Peyer's patch (tissue), 4 donors: ENCODE data around the gene OXNAD1. TPM values are rescaled to one million over a fixed set of nuclear protein-coding genes. Genes with fewer than 3 reads are reported as not detected.

Source experiments
- DNase-seq, 3 donors: peaks; one replicate each; pipeline ENCODE4 v3.0.0-alpha.2; 2017 to 2019
- H3K27ac ChIP-seq, 4 donors: fragments of 200-600 bp; sonication (generic); one replicate each; pipeline ENCODE4 v1.5.1; 2016 to 2019
- H3K27me3 ChIP-seq, 2 donors: fragments of 200-600 bp; sonication (generic); one replicate each; pipeline ENCODE4 v1.5.1; 2019
- H3K36me3 ChIP-seq, 3 donors: fragments of 200-600 bp; sonication (generic); one replicate each; pipeline ENCODE4 v1.5.1; 2016 to 2019
- H3K4me1 ChIP-seq, 4 donors: fragments of 200-600 bp; sonication (generic); one replicate each; pipeline ENCODE4 v1.5.1; 2016 to 2019
- H3K4me3 ChIP-seq, 4 donors: fragments of 200-600 bp; sonication (generic); 1 replicate in 3 of 4; 2 replicates in 1 of 4; pipeline ENCODE4 v1.5.1; 2016 to 2019; ENCODE audit warnings: mild to moderate bottlenecking in 1 of 4
- H3K9me3 ChIP-seq, 4 donors: fragments of 200-600 bp; sonication (generic); one replicate each; pipeline ENCODE4 v1.5.1; 2016 to 2019; ENCODE audit warnings: mild to moderate bottlenecking in 1 of 4
- POLR2A ChIP-seq, 2 donors: fragments of 450-650 bp; IDR thresholded peaks; one replicate each; pipeline ENCODE4 v1.5.1; 2017; ENCODE audit warnings: antibody characterized with exemption in 2 of 2, mild to moderate bottlenecking in 2 of 2, moderate library complexity in 2 of 2
- total RNA-seq, 4 donors: library from RNA; depleted of rRNA; stranded (reverse); fragments of >200 nt; gene quantifications; one replicate each; pipeline ENCODE4 v1.1.0, GENCODE V29; 2016
- TF ChIP-seq, protein P1 (sequence below), 6 experiments: fragments of 450-650 bp in 4 of 6; fragments of 200-600 bp in 2 of 6; sonication (generic) in 1 of 6; IDR thresholded peaks; one replicate each; pipeline ENCODE4 v1.5.1; 2017 to 2019; ENCODE audit warnings: antibody characterized with exemption in 6 of 6, mild to moderate bottlenecking in 3 of 6, moderate library complexity in 1 of 6

Gene OXNAD1
- total RNA-seq, 4 donors from 2014 or later, result 44.5 to 45.8 (median 45.2) TPM

DNA sequence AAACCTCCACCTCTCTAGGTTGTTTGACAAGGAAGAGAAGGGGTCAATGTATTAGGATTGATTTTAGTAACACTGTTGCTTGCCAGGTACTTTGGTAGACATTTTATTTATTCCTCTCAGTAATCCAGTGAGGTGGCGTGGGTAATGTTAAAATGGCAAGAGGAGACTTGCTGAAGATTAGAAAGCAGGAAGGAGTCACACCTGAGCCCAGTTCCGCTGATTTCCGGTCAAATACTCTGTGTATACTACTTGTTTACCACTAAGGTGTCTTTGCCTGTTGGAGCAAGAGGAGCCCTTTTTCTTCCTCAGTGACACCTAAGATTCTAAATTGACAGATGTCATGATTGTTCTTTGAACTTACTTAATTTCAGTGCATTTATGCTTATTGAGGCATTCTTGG is 1.7 kb downstream of the OXNAD1 start:
- H3K9me3 ChIP-seq, result no peaks in the 10 kb centered on the region
- no peak for DNase-seq
- H3K36me3 ChIP-seq, result peaks cover 0 to 25% (median 0%) of the 10 kb centered on the region in 3 donors
- peak overlapping the region in 2 of 4 donors; percentile 63 to 92 for H3K4me3 ChIP-seq
- H3K27me3 ChIP-seq, result no peaks in the 10 kb centered on the region
- no peak for TF ChIP-seq POLR2A (IDR thresholded peaks at IDR 0.05)
- TF ChIP-seq, protein P1, sequence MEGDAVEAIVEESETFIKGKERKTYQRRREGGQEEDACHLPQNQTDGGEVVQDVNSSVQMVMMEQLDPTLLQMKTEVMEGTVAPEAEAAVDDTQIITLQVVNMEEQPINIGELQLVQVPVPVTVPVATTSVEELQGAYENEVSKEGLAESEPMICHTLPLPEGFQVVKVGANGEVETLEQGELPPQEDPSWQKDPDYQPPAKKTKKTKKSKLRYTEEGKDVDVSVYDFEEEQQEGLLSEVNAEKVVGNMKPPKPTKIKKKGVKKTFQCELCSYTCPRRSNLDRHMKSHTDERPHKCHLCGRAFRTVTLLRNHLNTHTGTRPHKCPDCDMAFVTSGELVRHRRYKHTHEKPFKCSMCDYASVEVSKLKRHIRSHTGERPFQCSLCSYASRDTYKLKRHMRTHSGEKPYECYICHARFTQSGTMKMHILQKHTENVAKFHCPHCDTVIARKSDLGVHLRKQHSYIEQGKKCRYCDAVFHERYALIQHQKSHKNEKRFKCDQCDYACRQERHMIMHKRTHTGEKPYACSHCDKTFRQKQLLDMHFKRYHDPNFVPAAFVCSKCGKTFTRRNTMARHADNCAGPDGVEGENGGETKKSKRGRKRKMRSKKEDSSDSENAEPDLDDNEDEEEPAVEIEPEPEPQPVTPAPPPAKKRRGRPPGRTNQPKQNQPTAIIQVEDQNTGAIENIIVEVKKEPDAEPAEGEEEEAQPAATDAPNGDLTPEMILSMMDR (IDR thresholded peaks at IDR 0.05), result no peak
- H3K27ac ChIP-seq, result peak overlapping the region in 3 of 4 donors; percentile 9 to 54 (median 35)
- peaks cover 0 to 35% (median 0%) of the 10 kb centered on the region in 4 donors for H3K4me1 ChIP-seq

DNA sequence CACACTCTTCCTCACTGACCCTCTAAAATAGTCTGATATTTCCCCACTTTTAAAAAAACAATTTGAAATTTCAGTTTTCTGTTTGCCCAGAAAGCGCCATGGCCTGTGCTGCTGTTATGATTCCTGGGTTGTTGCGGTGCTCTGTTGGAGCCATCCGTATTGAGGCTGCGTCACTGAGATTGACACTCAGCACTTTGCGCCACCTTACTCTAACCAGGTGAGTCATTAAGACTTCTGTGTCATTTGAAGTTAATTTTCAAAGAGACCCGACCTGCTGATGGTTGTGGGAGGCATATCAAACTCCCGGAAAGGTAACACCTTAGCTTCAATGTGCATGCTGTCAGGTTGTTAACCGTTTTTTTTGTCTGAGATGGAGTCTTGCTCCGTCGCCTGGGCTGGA is 5.8 kb downstream of the OXNAD1 start:
- Histone ChIP-seq H3K9me3 (no peaks in the 10 kb centered on the region), H3K36me3 (peaks cover 0 to 48% (median 0%) of the 10 kb centered on the region in 3 donors), H3K27ac (no peak overlapping the region), H3K27me3 (no peaks in the 10 kb centered on the region), H3K4me3 (no peak overlapping the region), H3K4me1 (peaks cover 0 to 13% (median 0%) of the 10 kb centered on the region in 4 donors)
- TF ChIP-seq, protein P1 (IDR thresholded peaks at IDR 0.05), result no peak
- TF ChIP-seq POLR2A (IDR thresholded peaks at IDR 0.05), result no peak
- DNase-seq, result no peak

DNA sequence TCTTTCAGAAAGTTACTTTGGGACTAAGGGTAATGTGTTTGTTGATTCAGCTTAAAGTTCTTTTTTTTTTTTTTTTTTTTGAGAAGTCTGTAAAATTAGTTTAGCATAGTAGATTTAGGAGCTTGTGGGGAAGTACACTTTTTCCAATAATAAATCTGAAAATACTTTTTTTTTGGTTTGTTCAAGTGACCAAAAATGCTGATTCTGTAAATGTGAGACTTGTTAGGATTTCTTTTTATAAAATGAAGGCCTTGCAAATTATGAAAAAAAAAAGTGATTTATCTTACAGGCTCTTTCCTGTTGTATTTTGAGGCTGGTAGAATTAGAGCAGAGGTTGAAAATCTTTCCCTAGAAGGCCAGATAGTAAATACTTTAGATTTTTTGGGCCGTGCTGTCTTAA is 7.6 kb downstream of the OXNAD1 start:
- Histone ChIP-seq H3K27ac (no peak overlapping the region), H3K9me3 (no peaks in the 10 kb centered on the region), H3K4me3 (no peak overlapping the region), H3K4me1 (no peaks in the 10 kb centered on the region), H3K27me3 (no peaks in the 10 kb centered on the region), H3K36me3 (peaks cover 0 to 48% (median 0%) of the 10 kb centered on the region in 3 donors)
- TF ChIP-seq, protein P1 (IDR thresholded peaks at IDR 0.05), result no peak
- no peak for TF ChIP-seq POLR2A (IDR thresholded peaks at IDR 0.05)
- DNase-seq, result no peak

DNA sequence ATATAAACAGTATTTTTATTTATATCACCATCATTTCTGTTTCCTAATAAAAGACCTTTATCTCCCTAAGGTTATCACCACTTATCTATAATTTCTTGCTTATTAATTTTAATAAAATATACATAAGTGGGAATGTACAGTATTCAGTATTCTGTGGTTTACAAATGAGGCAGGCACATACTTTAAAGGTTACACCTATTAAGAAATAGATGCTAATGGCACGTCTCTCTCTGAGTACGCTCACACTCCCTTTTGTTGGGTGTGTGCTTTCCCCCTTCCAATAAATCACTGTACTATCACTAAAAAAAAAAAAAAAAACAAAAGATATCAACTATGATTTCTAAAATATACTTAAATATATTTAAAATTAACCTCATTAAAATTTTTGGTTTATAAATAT is 8.9 kb downstream of the OXNAD1 start:
- DNase-seq, result no peak
- no peaks in the 10 kb centered on the region for H3K9me3 ChIP-seq
- H3K36me3 ChIP-seq, result peaks cover 0 to 52% (median 0%) of the 10 kb centered on the region in 3 donors
- H3K27ac ChIP-seq, result no peak overlapping the region
- no peak overlapping the region for H3K4me3 ChIP-seq
- no peaks in the 10 kb centered on the region for H3K27me3 ChIP-seq
- TF ChIP-seq POLR2A (IDR thresholded peaks at IDR 0.05), result no peak
- TF ChIP-seq, protein P1 (IDR thresholded peaks at IDR 0.05), result no peak
- H3K4me1 ChIP-seq, result no peaks in the 10 kb centered on the region

DNA sequence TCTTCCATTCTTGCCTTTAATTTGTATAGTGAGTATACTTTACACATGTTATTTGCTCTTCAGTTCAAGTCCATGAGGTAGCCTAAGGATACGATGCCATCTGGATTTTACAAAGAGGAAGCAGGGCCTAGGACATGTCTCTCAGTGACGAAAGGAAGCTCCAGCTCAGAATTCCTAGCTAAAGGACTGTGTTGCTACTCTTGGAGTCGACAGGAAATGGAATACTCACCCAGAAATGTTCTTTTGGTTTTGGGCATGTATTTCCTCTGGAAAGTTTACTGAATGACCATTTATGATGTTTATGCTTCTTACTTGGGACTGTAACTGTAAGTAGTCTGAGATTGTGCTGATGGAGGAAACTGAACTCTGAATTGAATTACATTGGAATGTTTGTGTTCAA is 12.5 kb downstream of the OXNAD1 start:
- Histone ChIP-seq H3K4me1 (no peaks in the 10 kb centered on the region), H3K9me3 (no peaks in the 10 kb centered on the region), H3K27ac (no peak overlapping the region), H3K4me3 (no peak overlapping the region), H3K36me3 (peaks cover 0 to 26% (median 0%) of the 10 kb centered on the region in 3 donors), H3K27me3 (no peaks in the 10 kb centered on the region)
- no peak for DNase-seq
- TF ChIP-seq, protein P1 (IDR thresholded peaks at IDR 0.05), result no peak
- TF ChIP-seq POLR2A (IDR thresholded peaks at IDR 0.05), result no peak
